OCI-LY3 (cell line): ENCODE data around the gene UQCRFS1.
A peak's percentile ranks its signal among the peaks of the same experiment; 100 is the strongest.
"Not testable (repeated sequence)": the region's sequence is repeated elsewhere in the genome, so short reads cannot be mapped to it uniquely, and the experiment has no call there.

Experiments
- H2AFZ ChIP-seq: fragments of 200-600, 300-600 bp; shearing (Covaris generic); 2 replicates; pipeline ENCODE4 v1.6.0; 2014; ENCODE audit warnings: antibody characterized with exemption, low read depth, low read length
- H3K27ac ChIP-seq: fragments of 200-600, 300-600 bp; sonication (generic); 2 replicates; pipeline ENCODE4 v1.5.1; 2014; ENCODE audit warnings: mild to moderate bottlenecking, low read length, moderate library complexity, mixed read lengths
- H3K27me3 ChIP-seq: fragments of 200-600, 300-600 bp; sonication (generic); 2 replicates; pipeline ENCODE4 v1.6.1; 2014; ENCODE audit warnings: low read depth, low read length, mixed read lengths
- H3K36me3 ChIP-seq: fragments of 200-600, 300-600 bp; sonication (generic); replicated peaks from 2 replicates; pipeline ENCODE3; 2014; ENCODE audit warnings: low read depth, low read length, mixed read lengths
- H3K4me1 ChIP-seq: fragments of 300-600, 200-600 bp; sonication (generic); 2 replicates; pipeline ENCODE4 v1.6.1; 2014; ENCODE audit warnings: low read length, mixed read lengths
- H3K4me2 ChIP-seq: fragments of 200-600, 300-600 bp; sonication (generic); 2 replicates; pipeline ENCODE4 v1.6.1; 2014; ENCODE audit warnings: low read length, mixed read lengths
- H3K4me3 ChIP-seq: fragments of 300-600, 200-600 bp; sonication (generic); 2 replicates; pipeline ENCODE4 v1.5.1; 2014; ENCODE audit warnings: antibody characterized with exemption, mild to moderate bottlenecking, low read length, moderate library complexity
- H3K79me2 ChIP-seq: fragments of 300-600, 200-600 bp; shearing (Covaris generic); 2 replicates; pipeline ENCODE4 v1.6.1; 2014; ENCODE audit warnings: mild to moderate bottlenecking, low read length, mixed read lengths
- H3K9ac ChIP-seq: fragments of 300-600, 200-600 bp; shearing (Covaris generic); 2 replicates; pipeline ENCODE4 v1.6.0; 2014; ENCODE audit warnings: mild to moderate bottlenecking, low read length, moderate library complexity
- H3K9me3 ChIP-seq: fragments of 200-600, 300-600 bp; shearing (Covaris generic); 2 replicates; pipeline ENCODE4 v1.6.1; 2014; ENCODE audit warnings: low read length, mixed read lengths; ENCODE audit not compliant: insufficient read depth
- H4K20me1 ChIP-seq: fragments of 200-600, 300-600 bp; sonication (generic); 2 replicates; pipeline ENCODE4 v1.6.1; 2016; ENCODE audit warnings: low read length, mixed read lengths; ENCODE audit not compliant: insufficient read depth
- EZH2phosphoT487 ChIP-seq: fragments of 200-600 bp; shearing (Covaris generic); IDR thresholded peaks from 2 replicates; pipeline ENCODE4 v1.6.1; 2018; ENCODE audit warnings: antibody characterized with exemption, mixed run types, low read depth
- TF ChIP-seq, protein P1 (sequence below): fragments of 200-600, 300-600 bp; sonication (generic); IDR thresholded peaks from 2 replicates; pipeline ENCODE4 v1.5.1; 2014; ENCODE audit warnings: antibody characterized with exemption, low read length, low read depth

Gene UQCRFS1

DNA sequence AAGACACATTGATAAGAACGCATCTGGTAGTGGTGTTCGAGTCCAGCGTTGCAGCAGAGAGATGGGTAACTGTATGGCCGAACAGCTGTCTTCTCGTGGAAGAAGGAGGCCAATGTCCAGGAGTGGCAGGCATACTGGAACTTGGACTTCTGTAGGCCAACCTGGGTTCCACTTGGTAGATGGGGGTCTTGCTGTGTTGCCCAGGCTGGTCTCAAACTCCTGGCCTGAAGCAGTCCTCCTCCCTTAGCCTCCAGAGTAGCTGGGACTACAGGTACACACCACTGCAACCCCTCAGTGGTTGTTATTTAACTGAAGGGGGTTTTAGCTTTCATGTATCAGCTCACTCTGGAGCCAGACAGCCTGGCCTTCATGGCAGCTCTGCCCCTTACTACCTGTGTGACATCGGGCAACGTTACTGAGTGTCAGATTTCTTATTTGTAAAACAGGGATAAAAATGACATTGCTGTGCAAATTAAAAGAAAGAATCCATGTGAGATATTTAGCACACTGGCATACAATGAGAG, 2.4 kb upstream of the UQCRFS1 start:
- Histone ChIP-seq H3K4me2 (no peak overlapping the region), H3K27me3 (peaks cover 16% of the 10 kb centered on the region), H3K27ac (no peak overlapping the region), H3K36me3 (peaks cover 12% of the 10 kb centered on the region), H3K79me2 (peaks cover 26% of the 10 kb centered on the region), H3K4me3 (no peak overlapping the region), H4K20me1 (peaks cover 11% of the 10 kb centered on the region), H3K9ac (no peak overlapping the region), H3K9me3 (0 out of 2 replicates have a peak, but pooled peaks cover 4% of the 10 kb centered on the region), H3K4me1 (peaks cover 13% of the 10 kb centered on the region), H2AFZ (no peak overlapping the region)
- TF ChIP-seq, protein P1, sequence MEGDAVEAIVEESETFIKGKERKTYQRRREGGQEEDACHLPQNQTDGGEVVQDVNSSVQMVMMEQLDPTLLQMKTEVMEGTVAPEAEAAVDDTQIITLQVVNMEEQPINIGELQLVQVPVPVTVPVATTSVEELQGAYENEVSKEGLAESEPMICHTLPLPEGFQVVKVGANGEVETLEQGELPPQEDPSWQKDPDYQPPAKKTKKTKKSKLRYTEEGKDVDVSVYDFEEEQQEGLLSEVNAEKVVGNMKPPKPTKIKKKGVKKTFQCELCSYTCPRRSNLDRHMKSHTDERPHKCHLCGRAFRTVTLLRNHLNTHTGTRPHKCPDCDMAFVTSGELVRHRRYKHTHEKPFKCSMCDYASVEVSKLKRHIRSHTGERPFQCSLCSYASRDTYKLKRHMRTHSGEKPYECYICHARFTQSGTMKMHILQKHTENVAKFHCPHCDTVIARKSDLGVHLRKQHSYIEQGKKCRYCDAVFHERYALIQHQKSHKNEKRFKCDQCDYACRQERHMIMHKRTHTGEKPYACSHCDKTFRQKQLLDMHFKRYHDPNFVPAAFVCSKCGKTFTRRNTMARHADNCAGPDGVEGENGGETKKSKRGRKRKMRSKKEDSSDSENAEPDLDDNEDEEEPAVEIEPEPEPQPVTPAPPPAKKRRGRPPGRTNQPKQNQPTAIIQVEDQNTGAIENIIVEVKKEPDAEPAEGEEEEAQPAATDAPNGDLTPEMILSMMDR = no peak
- TF ChIP-seq EZH2phosphoT487 = no peak

DNA sequence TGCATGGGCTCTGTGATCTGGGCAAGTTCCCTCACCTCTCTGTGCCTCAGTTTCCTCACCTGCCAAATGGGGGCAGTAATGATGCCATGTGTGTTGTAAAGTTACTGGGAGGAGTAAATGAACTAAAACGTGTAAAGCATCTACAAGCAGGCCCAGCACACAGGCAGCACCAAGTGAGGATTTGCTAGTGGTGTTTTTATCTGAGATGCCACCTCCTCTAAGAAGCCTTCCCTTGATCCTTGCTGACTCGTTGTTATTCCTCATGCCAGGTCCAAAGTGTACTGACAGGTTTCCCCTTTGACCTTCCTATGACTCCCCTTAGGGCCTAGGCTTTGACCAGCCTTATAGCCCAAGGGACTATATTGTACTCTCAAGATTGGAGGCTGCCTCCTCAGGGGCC, 1.5 kb upstream of the UQCRFS1 start:
- no peak overlapping the region for H3K27ac ChIP-seq
- no peak overlapping the region for H3K4me2 ChIP-seq
- H3K9ac ChIP-seq = no peak overlapping the region
- H3K9me3 ChIP-seq = 0 out of 2 replicates have a peak, but pooled peaks cover 4% of the 10 kb centered on the region
- H3K4me1 ChIP-seq = peaks cover 16% of the 10 kb centered on the region
- no peak overlapping the region for H3K4me3 ChIP-seq
- peaks cover 36% of the 10 kb centered on the region for H3K79me2 ChIP-seq
- H2AFZ ChIP-seq = no peak overlapping the region
- peaks cover 13% of the 10 kb centered on the region for H3K36me3 ChIP-seq
- H4K20me1 ChIP-seq = peaks cover 19% of the 10 kb centered on the region
- peaks cover 9% of the 10 kb centered on the region; the same call in 1 of the 2 replicates for H3K27me3 ChIP-seq
- TF ChIP-seq EZH2phosphoT487 = no peak
- TF ChIP-seq, protein P1 = no peak

DNA sequence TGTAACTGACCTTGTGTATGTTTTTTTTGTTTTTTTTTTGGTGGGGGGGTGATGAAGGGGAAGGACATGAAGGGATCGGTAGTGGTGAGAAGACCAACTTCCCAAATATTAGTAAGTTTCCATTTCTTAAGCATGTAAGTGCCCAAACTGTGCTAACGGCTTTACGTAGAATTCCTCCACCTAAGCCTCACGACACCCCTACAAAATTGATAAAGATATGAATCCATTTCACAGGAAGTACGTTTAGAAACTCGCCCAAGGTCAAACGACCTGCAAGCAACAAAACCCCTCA, 649 bp downstream of the UQCRFS1 start:
- Histone ChIP-seq H3K27ac (peak overlapping the region; percentile 57), H3K27me3 (no peaks in the 10 kb centered on the region), H3K4me2 (peak overlapping the region; percentile 81), H2AFZ (no peak overlapping the region), H3K9ac (peak overlapping the region; percentile 97), H3K9me3 (0 out of 2 replicates have a peak, but pooled peaks cover 4% of the 10 kb centered on the region), H3K4me3 (peak overlapping the region; percentile 98), H3K4me1 (peaks cover 19% of the 10 kb centered on the region), H4K20me1 (peaks cover 35% of the 10 kb centered on the region), H3K79me2 (peaks cover 53% of the 10 kb centered on the region), H3K36me3 (peaks cover 20% of the 10 kb centered on the region)
- TF ChIP-seq, protein P1 = no peak
- TF ChIP-seq EZH2phosphoT487 = no peak

DNA sequence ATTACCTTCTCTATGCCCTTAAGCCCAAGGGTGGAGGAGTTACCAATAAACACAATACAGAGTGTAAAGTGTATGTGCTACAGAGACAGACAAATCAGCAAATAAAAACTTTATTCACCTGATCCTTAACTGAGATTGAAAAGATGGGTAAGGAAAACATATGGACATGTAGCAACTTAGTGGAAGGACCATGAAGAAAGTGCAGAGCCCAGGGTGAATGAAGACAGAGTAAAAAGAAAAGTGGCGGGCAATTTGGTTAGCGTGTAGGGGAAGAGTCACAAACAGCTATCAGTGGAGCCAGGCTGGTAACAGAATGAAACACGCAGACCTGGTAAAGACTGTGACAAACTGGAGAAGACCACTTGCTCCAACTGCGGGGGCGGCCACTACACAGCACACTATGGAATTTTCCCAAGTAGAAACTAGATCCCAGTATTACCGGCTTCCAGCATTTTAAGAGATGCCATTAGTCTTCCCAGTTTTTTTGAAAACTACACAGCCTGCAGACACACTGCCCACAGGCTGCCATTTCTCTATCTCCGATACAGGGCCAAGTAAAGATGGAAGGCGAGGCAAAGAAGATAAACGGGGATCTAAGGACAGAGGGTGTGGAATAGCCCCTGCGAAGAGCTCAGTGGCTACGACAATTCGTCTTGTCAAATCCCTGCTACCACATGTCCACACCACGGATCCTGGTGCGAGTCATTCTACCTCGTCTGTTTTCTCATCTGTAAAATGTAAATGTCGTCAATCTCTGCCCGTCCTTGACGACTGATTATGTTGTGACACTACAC, 1.2 kb downstream of the UQCRFS1 start:
- no peak for TF ChIP-seq EZH2phosphoT487
- TF ChIP-seq, protein P1 = no peak
- no peaks in the 10 kb centered on the region for H3K27me3 ChIP-seq
- peaks cover 22% of the 10 kb centered on the region for H3K36me3 ChIP-seq
- H3K4me1 ChIP-seq = peaks cover 19% of the 10 kb centered on the region
- H3K79me2 ChIP-seq = peaks cover 57% of the 10 kb centered on the region
- H3K4me2 ChIP-seq = peak overlapping the region; percentile 81
- H3K4me3 ChIP-seq = peak overlapping the region; percentile 98
- no peak overlapping the region for H2AFZ ChIP-seq
- H4K20me1 ChIP-seq = peaks cover 35% of the 10 kb centered on the region
- peak overlapping the region; percentile 97 for H3K9ac ChIP-seq
- H3K27ac ChIP-seq = peak overlapping the region; percentile 57; the same call in 1 of the 2 replicates
- H3K9me3 ChIP-seq = 0 out of 2 replicates have a peak, but pooled peaks cover 4% of the 10 kb centered on the region

DNA sequence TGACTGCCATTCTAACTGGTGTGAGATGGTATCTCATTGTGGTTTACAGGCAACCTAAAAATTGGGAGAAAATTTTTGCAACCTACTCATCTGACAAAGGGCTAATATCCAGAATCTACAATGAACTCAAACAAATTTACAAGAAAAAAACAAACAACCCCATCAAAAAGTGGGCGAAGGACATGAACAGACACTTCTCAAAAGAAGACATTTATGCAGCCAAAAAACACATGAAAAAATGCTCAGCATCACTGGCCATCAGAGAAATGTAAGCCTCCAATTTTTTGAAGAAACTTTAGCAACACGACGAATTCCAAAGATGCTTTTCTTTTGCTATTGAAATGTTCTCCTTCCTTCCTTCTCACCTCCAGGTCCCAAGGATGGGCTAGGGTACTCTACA, 1.9 kb downstream of the UQCRFS1 start:
- Histone ChIP-seq H3K4me1 (peaks cover 19% of the 10 kb centered on the region), H3K79me2 (peaks cover 64% of the 10 kb centered on the region), H4K20me1 (peaks cover 41% of the 10 kb centered on the region), H3K36me3 (peaks cover 29% of the 10 kb centered on the region), H3K4me2 (peak overlapping the region; percentile 81), H3K4me3 (peak overlapping the region; percentile 98)
- not testable (repeated sequence) for H2AFZ ChIP-seq, H3K9ac ChIP-seq, H3K27me3 ChIP-seq, H3K27ac ChIP-seq, H3K9me3 ChIP-seq

DNA sequence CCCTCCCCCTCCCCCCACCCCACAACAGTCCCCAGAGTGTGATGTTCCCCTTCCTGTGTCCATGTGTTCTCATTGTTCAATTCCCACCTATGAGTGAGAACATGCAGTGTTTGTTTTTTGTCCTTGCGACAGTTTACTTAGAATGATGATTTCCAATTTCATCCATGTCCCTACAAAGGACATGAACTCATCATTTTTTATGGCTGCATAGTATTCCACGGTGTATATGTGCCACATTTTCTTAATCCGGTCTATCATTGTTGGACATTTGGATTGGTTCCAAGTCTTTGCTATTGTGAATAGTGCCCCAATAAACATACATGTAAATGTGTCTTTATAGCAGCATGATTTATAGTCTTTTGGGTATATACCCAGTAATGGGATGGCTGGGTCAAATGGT, 2.4 kb downstream of the UQCRFS1 start:
- H3K4me2 ChIP-seq, H3K27ac ChIP-seq, H3K27me3 ChIP-seq, H3K9me3 ChIP-seq, H3K4me3 ChIP-seq, H3K9ac ChIP-seq, H2AFZ ChIP-seq: not testable (repeated sequence)
- Histone ChIP-seq H3K79me2 (peaks cover 69% of the 10 kb centered on the region), H3K36me3 (peaks cover 34% of the 10 kb centered on the region), H4K20me1 (peaks cover 44% of the 10 kb centered on the region), H3K4me1 (peaks cover 19% of the 10 kb centered on the region)
